Lower lobe of right lung (tissue), 2 donors: ENCODE measurements around the gene PRIMPOL. TPM values are rescaled to one million over a fixed set of nuclear protein-coding genes. Genes with fewer than 3 reads are reported as not detected.
A peak's percentile ranks its signal among the peaks of the same experiment; 100 is the strongest.

ENCODE experiments used
- ATAC-seq, 2 donors: fragments of 200-7000 bp; cut with Tn5 transposase; one replicate each; pipeline ENCODE4 v1.9.1; 2020 to 2022; ENCODE audit warnings: mild to moderate bottlenecking in 2 of 2, moderate library complexity in 2 of 2
- DNase-seq: peaks from one replicate; pipeline ENCODE4 v3.0.0-alpha.2; 2020
- H3K27ac ChIP-seq: fragments of 200-600 bp; one replicate; pipeline ENCODE4 v1.8.0; 2022
- H3K27me3 ChIP-seq: fragments of 200-600 bp; one replicate; pipeline ENCODE4 v1.8.0; 2022; ENCODE audit warnings: low read depth
- H3K36me3 ChIP-seq: fragments of 200-600 bp; one replicate; pipeline ENCODE4 v1.8.0; 2022; ENCODE audit warnings: mild to moderate bottlenecking
- H3K4me1 ChIP-seq: fragments of 200-600 bp; one replicate; pipeline ENCODE4 v1.8.0; 2022
- H3K4me3 ChIP-seq: fragments of 200-600 bp; one replicate; pipeline ENCODE4 v1.8.0; 2022; ENCODE audit warnings: mild to moderate bottlenecking
- H3K9me3 ChIP-seq: fragments of 200-600 bp; one replicate; pipeline ENCODE4 v1.8.0; 2022
- intact Hi-C: fragments of 100-400 bp; cut with DNase I; formaldehyde crosslinking; loops from one replicate; pipeline ENCODE4 v1.11.0; 2022
- total RNA-seq: library from RNA; stranded (reverse); fragmentation: NEBNext Ultra II Directional; extraction: Animal tissue kit (Norgen Biotek cat#: 25700); gene quantifications from one replicate; pipeline ENCODE4 v1.2.1, GENCODE V29; 2021
- TF ChIP-seq, protein P1 (sequence below): fragments of 200-600 bp; IDR thresholded peaks from one replicate; pipeline ENCODE4 v1.8.0; 2022; ENCODE audit warnings: antibody characterized with exemption, mild to moderate bottlenecking
- donor health status: DM: no; HTN: yes; CAD: no; lungs with severe emphysema.

The PRIMPOL gene
- total RNA-seq, 1 donor from 2014 or later = 14.0 TPM

GRCh38 chr4:184644553-184645307, 4.8 kb upstream of the PRIMPOL start:
- TF ChIP-seq, protein P1, sequence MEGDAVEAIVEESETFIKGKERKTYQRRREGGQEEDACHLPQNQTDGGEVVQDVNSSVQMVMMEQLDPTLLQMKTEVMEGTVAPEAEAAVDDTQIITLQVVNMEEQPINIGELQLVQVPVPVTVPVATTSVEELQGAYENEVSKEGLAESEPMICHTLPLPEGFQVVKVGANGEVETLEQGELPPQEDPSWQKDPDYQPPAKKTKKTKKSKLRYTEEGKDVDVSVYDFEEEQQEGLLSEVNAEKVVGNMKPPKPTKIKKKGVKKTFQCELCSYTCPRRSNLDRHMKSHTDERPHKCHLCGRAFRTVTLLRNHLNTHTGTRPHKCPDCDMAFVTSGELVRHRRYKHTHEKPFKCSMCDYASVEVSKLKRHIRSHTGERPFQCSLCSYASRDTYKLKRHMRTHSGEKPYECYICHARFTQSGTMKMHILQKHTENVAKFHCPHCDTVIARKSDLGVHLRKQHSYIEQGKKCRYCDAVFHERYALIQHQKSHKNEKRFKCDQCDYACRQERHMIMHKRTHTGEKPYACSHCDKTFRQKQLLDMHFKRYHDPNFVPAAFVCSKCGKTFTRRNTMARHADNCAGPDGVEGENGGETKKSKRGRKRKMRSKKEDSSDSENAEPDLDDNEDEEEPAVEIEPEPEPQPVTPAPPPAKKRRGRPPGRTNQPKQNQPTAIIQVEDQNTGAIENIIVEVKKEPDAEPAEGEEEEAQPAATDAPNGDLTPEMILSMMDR = no peak
- Histone ChIP-seq H3K27ac (no peak overlapping the region), H3K4me3 (no peak overlapping the region), H3K27me3 (no peaks in the 10 kb centered on the region), H3K36me3 (peaks cover 22% of the 10 kb centered on the region), H3K4me1 (peaks cover 34% of the 10 kb centered on the region), H3K9me3 (no peaks in the 10 kb centered on the region)
- no peak for DNase-seq
- intact Hi-C loops = no loop called here
- no peak for ATAC-seq

- Histone ChIP-seq H3K27me3 (no peaks in the 10 kb centered on the region), H3K4me3 (no peak overlapping the region), H3K36me3 (peaks cover 22% of the 10 kb centered on the region), H3K27ac (no peak overlapping the region), H3K9me3 (no peaks in the 10 kb centered on the region), H3K4me1 (peaks cover 41% of the 10 kb centered on the region)
- intact Hi-C loops = no loop called here
- DNase-seq = no peak
- TF ChIP-seq, protein P1 = no peak
- ATAC-seq = no peak
These were observed 3.5 kb upstream of the PRIMPOL start for GRCh38 chr4:184645904-184646610.

DNA sequence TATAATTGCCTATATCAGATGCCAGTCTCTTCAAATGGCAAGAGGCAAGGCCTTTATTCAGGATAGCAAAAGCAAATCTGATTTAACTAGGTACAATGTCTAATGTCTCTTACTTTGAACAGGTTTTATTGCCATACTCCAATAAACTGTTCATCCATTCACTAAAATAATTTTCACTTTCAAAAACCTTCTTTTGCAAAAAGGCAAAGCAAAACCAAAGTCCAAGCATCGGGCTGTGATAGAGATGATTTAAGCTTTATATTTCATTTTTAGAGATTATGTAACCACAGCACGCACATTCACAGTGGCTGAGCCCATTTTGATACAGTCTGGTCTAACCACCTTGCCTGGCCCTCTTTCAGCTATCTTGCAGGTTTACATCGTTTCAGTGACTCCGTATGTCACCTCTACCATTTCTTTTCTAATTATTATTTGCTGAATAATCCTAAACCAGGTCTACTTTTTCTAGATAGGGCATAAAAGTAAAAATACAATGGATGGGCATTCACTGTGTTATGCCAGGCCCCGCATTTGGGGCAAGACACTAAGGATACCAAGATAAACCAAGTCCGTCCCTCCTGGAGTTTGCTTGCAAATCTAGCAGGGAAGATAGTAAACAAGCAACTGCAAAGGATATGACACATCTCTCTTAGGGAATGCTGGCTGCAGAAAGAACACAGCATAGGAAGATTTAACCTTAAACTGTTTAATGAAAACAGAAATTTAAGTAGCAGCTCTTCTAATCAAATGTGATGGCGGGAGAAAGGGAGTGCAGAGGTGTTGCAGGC, 2.1 kb upstream of the PRIMPOL start:
- TF ChIP-seq, protein P1 = no peak
- Histone ChIP-seq H3K36me3 (peaks cover 13% of the 10 kb centered on the region), H3K27me3 (no peaks in the 10 kb centered on the region), H3K4me1 (peaks cover 41% of the 10 kb centered on the region), H3K4me3 (peak overlapping the region; percentile 66), H3K9me3 (no peaks in the 10 kb centered on the region), H3K27ac (peak overlapping the region; percentile 96)
- DNase-seq (no peak), ATAC-seq (no peak)
- intact Hi-C loops = no loop called here

GRCh38 chr4:184648054-184648312, 1.6 kb upstream of the PRIMPOL start:
- DNase-seq (no peak), ATAC-seq (no peak)
- peaks cover 10% of the 10 kb centered on the region for H3K36me3 ChIP-seq
- TF ChIP-seq, protein P1 = no peak
- intact Hi-C loops = no loop called here
- H3K4me1 ChIP-seq = peaks cover 41% of the 10 kb centered on the region
- H3K9me3 ChIP-seq = no peaks in the 10 kb centered on the region
- H3K4me3 ChIP-seq = peak overlapping the region; percentile 66
- peak overlapping the region; percentile 96 for H3K27ac ChIP-seq
- no peaks in the 10 kb centered on the region for H3K27me3 ChIP-seq

DNA sequence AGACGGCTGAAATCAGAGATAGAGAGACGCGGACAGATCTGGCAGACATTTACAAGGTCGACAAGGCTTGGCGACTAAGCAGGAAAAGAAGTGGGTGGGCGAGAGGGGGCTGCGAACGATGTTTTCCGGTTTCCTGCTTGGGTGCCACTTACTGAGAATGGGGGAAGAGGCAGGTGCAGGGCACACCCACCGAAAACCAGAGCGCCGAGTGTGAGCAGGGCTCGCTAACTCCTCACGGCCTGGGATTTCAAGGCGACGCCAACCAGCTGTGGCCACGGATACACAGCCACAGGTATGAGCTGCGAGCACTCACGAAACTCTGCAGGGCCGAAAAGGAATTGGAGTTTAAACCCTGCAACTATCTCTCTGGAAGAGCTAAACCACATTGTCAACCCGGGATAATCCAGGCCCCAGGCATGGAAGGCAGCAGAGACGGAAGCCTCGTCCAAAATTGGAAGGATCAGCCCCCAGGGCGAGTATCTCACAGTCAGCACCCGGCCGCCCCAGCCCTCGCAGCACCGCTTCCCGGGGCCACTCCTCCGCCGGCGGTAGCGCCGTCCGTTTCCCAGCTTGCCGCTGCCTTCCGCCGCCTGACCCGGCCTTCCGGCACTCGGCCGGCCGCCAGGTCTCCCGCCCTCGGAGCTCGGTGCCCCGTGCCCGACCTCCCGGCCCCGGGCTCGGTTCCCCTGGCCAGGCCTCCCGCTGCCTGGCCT, 1.1 kb upstream of the PRIMPOL start:
- TF ChIP-seq, protein P1 = no peak
- intact Hi-C loops = no loop called here
- Histone ChIP-seq H3K9me3 (no peaks in the 10 kb centered on the region), H3K4me1 (peaks cover 41% of the 10 kb centered on the region), H3K36me3 (peaks cover 10% of the 10 kb centered on the region), H3K27ac (peak overlapping the region; percentile 96), H3K4me3 (peak overlapping the region; percentile 66), H3K27me3 (no peaks in the 10 kb centered on the region)
- peak; percentile 64 to 75 for ATAC-seq
- DNase-seq = peak; percentile 79
